ENCODE data around the gene SSMEM1. TPM values are rescaled to one million over a fixed set of nuclear protein-coding genes. Genes with fewer than 3 reads are reported as not detected.
"Not testable (repeated sequence)": the region's sequence is repeated elsewhere in the genome, so short reads cannot be mapped to it uniquely, and the experiment has no call there.

The SSMEM1 gene
- total and polyA plus RNA-seq, 2 of the 4 experiments (the other 2 are of a cell fraction), result 0.07 TPM; not detected in 1

GRCh38 chr7:130236361-130236760, 28.7 kb downstream of the SSMEM1 start:
- H3K23ac ChIP-seq (ENCODE audit: low read depth, low read length); H3K36me3 ChIP-seq (ENCODE audit: control insufficient read depth, insufficient read depth, low read length); H3K9ac ChIP-seq (ENCODE audit: low read depth, low read length); H3K4me1 ChIP-seq (ENCODE audit: control insufficient read depth, insufficient read depth, low read length); dilution Hi-C loops (cut with HindIII; ENCODE audit: low sequenced_read_pairs, unreplicated experiment); H2BK20ac ChIP-seq (ENCODE audit: low read depth, low read length); H3K79me1 ChIP-seq (ENCODE audit: low read depth in 1 of 2, low read length in 2 of 2); H2BK120ac ChIP-seq (ENCODE audit: low read depth, low read length); H2BK5ac ChIP-seq (ENCODE audit: low read depth, low read length, poor library complexity, severe bottlenecking); H3K56ac ChIP-seq (ENCODE audit: extremely low read depth, insufficient read depth, low read length); DNase-seq; H3K14ac ChIP-seq (replicated peaks; ENCODE audit: low read depth, low read length); H3K18ac ChIP-seq (ENCODE audit: low read depth, low read length); H3K27me3 ChIP-seq (ENCODE audit: control insufficient read depth, insufficient read depth, low read length); H2AK9ac ChIP-seq (replicated peaks; ENCODE audit: low read depth, low read length, poor library complexity); H2AK5ac ChIP-seq (ENCODE audit: low read depth, low read length); H2BK15ac ChIP-seq (ENCODE audit: low read depth, low read length); H3K4ac ChIP-seq (ENCODE audit: low read depth, low read length); H4K20me1 ChIP-seq (ENCODE audit: insufficient read depth, low read length); H4K91ac ChIP-seq (ENCODE audit: insufficient read depth, low read depth, low read length); H4K8ac ChIP-seq (ENCODE audit: low read depth in 2 of 2, low read length in 2 of 2); in situ Hi-C loops (cut with MboI; ENCODE audit: low sequenced_read_pairs); H3K9me3 ChIP-seq (ENCODE audit: control insufficient read depth, insufficient read depth, low read length); intact Hi-C loops (cut with micrococcal nuclease); H3K4me3 ChIP-seq (ENCODE audit: insufficient read depth, low read depth, low read length); H4K5ac ChIP-seq (ENCODE audit: low read depth, low read length); H3K27ac ChIP-seq (ENCODE audit: insufficient read depth, low read length); BruUV-seq (replicated peaks); CTCF ChIA-PET; H3K9me1 ChIP-seq (ENCODE audit: insufficient read depth, low read length); ATAC-seq (ENCODE audit: low read depth); H3K4me2 ChIP-seq (ENCODE audit: low read depth, low read length); H2AFZ ChIP-seq (replicated peaks; ENCODE audit: low read length, poor library complexity): not testable (repeated sequence)
- no CpG with 5 or more reads among the region's 4 CpGs for WGBS, 2 experiments (ENCODE audit: extremely low coverage in 2 of 2, insufficient read length in 1 of 2)
- POLR2A ChIA-PET (ENCODE audit: unreplicated experiment), result interaction anchor here (0.6 kb wide), 1 partner anchor 283 kb away, joined by 6 read pairs; no protein-coding TSS in a partner anchor

Measured in IMR-90 (cell line).